Brain microvascular endothelial cell (primary cell): ENCODE data around the gene ARHGAP24.

ENCODE experiments used
- DNase-seq: peaks from one replicate; pipeline ENCODE4 v3.0.0-alpha.2; 2020
- H3K27ac ChIP-seq: fragments of 250-450 bp; sonication (Bioruptor Pico); 2 replicates; pipeline ENCODE4 v1.5.1; 2020; ENCODE audit warnings: mild to moderate bottlenecking, moderate library complexity
- H3K27me3 ChIP-seq: fragments of 250-450 bp; sonication (Bioruptor Pico); replicated peaks from 2 replicates; pipeline ENCODE4 v1.5.1; 2020; ENCODE audit warnings: mild to moderate bottlenecking
- H3K36me3 ChIP-seq: fragments of 250-450 bp; sonication (Bioruptor Pico); replicated peaks from 2 replicates; pipeline ENCODE4 v1.5.1; 2020; ENCODE audit warnings: mild to moderate bottlenecking
- H3K4me3 ChIP-seq: 2 replicates; pipeline ENCODE4 v1.5.1; 2011; ENCODE audit warnings: low read depth, mild to moderate bottlenecking, control low read depth, low read length, moderate library complexity
- in situ Hi-C: cut with HindIII; loops from 2 replicates; pipeline ENCODE4 v1.10.0; 2017; ENCODE audit warnings: low sequenced_read_pairs, low pct_ligation_motif_present
- TF ChIP-seq, protein P1 (sequence below): IDR thresholded peaks from 2 replicates; pipeline ENCODE4 v1.5.1; 2011; ENCODE audit warnings: low read depth, mild to moderate bottlenecking, moderate library complexity, low read length, control low read depth, inconsistent platforms; ENCODE audit errors: missing control alignments

Gene ARHGAP24

DNA sequence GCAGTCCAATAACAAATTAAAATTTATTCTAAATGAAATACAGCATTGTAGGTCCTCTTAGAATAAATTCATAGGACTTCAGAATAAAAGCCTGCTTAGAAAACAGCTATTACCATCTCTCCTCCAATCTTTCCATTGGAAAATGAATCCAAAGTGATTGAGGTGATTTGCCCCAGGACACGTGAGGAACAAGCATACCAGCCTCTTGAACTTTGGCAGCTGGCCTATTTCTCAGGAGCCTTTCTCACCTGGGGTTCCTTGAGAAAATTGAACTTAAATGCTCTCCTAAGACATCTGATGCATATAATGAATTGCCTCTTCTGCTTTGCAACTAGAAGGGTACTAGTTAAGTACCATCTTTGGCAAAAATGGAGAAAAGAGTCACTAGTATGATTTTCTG is 13.5 kb downstream of the ARHGAP24 start:
- no peak overlapping the region for H3K4me3 ChIP-seq
- H3K27me3 ChIP-seq: no peaks in the 10 kb centered on the region
- no peaks in the 10 kb centered on the region for H3K36me3 ChIP-seq
- TF ChIP-seq, protein P1, sequence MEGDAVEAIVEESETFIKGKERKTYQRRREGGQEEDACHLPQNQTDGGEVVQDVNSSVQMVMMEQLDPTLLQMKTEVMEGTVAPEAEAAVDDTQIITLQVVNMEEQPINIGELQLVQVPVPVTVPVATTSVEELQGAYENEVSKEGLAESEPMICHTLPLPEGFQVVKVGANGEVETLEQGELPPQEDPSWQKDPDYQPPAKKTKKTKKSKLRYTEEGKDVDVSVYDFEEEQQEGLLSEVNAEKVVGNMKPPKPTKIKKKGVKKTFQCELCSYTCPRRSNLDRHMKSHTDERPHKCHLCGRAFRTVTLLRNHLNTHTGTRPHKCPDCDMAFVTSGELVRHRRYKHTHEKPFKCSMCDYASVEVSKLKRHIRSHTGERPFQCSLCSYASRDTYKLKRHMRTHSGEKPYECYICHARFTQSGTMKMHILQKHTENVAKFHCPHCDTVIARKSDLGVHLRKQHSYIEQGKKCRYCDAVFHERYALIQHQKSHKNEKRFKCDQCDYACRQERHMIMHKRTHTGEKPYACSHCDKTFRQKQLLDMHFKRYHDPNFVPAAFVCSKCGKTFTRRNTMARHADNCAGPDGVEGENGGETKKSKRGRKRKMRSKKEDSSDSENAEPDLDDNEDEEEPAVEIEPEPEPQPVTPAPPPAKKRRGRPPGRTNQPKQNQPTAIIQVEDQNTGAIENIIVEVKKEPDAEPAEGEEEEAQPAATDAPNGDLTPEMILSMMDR: no peak
- H3K27ac ChIP-seq: no peak overlapping the region
- in situ Hi-C loops: no loop called here
- no peak for DNase-seq

DNA sequence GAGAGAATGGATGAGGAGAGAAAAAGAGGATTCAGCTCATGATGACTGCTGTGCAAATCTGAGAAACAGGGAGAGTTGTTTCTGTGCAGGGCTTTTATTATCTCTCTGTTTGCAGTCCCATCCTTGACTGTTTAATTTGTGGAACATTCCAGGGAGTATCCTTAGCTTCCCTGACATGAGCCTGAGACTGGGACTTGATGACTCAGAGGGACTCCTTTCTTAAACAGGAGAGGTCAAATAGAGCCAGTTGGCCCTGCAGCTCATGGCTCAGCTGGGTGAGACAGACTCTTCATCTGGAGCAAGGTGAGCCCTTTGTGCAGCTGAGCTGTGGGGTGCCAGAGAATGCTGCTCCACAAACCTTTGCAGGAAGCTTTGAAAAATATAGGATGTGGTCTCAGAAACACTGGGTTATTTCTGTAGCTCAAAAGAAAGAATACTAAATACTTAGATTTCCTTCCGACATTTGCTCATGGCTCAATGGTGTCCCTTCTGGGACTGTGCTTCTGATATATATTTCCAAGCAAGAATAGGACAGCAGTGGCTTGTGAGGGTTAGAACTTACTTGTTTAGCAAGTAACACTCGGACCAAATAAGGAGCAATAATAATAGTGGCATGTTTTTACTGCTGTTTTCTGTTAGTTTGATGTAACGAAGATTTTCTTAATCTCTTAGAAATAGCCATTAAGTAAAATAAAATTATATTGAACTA is 14.5 kb downstream of the ARHGAP24 start:
- TF ChIP-seq, protein P1: no peak
- in situ Hi-C loops: no loop called here
- H3K36me3 ChIP-seq: no peaks in the 10 kb centered on the region
- DNase-seq: no peak
- H3K27me3 ChIP-seq: no peaks in the 10 kb centered on the region
- no peak overlapping the region for H3K27ac ChIP-seq
- H3K4me3 ChIP-seq: no peak overlapping the region

DNA sequence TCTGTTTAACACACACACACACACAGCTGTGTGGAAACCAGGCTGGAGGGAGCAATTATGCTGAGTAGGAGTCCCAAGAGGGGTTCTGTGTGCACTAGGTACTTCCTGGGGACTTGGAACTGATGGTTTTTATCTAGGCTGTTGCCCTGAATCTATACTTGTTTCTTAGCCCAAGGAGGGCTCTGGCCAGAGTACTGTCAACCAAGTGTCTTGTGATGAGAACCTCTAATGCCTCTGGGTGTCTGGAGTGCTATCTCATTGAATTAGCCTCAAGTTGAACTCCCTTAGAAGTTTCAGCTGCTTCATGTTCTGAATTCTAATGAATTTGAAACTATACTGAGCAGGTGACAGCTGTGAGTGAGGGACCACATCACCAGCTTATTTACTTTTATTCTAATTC is 16.6 kb downstream of the ARHGAP24 start:
- no peak overlapping the region for H3K4me3 ChIP-seq
- no peaks in the 10 kb centered on the region for H3K27me3 ChIP-seq
- H3K27ac ChIP-seq: no peak overlapping the region
- H3K36me3 ChIP-seq: no peaks in the 10 kb centered on the region
- TF ChIP-seq, protein P1: no peak
- in situ Hi-C loops: no loop called here
- no peak for DNase-seq

DNA sequence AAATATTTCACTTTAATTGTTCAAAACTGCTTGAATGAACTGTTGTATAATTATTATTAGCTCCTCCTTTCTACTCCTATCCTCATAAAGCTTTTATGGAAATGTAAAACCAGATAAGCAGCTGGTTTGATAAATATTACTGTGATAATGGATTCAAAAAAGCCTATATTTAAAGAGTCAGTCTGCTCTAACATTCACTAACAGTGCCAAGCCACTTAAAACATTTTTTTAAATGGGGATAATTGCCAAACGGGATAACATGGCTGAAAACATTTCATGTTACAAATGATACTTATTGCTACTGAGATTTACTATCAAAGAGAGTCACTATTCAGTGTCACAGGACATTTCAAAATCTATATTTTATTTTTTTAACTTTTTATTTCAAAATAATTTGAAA is 17.4 kb downstream of the ARHGAP24 start:
- DNase-seq: no peak
- Histone ChIP-seq H3K27me3 (no peaks in the 10 kb centered on the region), H3K27ac (no peak overlapping the region), H3K36me3 (no peaks in the 10 kb centered on the region), H3K4me3 (no peak overlapping the region)
- TF ChIP-seq, protein P1: no peak
- in situ Hi-C loops: no loop called here

DNA sequence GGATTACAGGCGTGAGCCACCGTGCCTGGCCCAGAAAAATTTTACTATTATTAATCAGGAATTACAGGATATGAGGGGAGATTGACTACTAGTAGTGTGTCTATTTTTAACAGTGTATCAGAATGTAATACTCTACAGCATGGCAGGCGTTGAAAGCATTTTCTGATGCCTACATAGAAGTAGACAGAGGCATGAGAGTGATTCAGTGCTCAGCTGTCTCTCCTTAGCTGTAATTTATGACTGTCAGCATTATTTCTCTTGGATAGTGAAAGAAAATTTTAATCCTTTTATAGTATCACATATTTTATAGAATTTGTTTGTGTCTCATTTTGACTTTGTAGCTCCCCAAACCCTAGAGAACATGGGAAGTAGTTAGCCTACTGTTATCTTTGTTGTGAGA is 20.7 kb downstream of the ARHGAP24 start:
- no peak for DNase-seq
- H3K27me3 ChIP-seq: no peaks in the 10 kb centered on the region
- H3K4me3 ChIP-seq: no peak overlapping the region
- TF ChIP-seq, protein P1: no peak
- in situ Hi-C loops: no loop called here
- no peak overlapping the region for H3K27ac ChIP-seq
- H3K36me3 ChIP-seq: no peaks in the 10 kb centered on the region
